IMR-90 (cell line): ENCODE measurements around the gene NUDT19. TPM values are rescaled to one million over a fixed set of nuclear protein-coding genes. Genes with fewer than 3 reads are reported as not detected.

Source experiments
- ATAC-seq: fragments of 200-7000 bp; cut with Tn5 transposase; 2 replicates; pipeline ENCODE4 v1.9.1; 2020; ENCODE audit warnings: low read depth, mild to moderate bottlenecking, moderate library complexity
- BruUV-seq: library from RNA; stranded (reverse); fragments of 400-500 nt; replicated peaks from 2 replicates; lab custom pipeline; 2021; lab: Mats Ljungman, UMichigan
- CTCF ChIA-PET: fragments of 300-600 bp; formaldehyde crosslinking; extraction: SDS; loops from one replicate; lab custom pipeline; 2021; ENCODE audit warnings: antibody characterized with exemption; lab: Yijun Ruan, JAX
- POLR2A ChIA-PET: fragments of 300-600 bp; sonication (Branson Sonifier 250); formaldehyde crosslinking; loops from one replicate; lab custom pipeline; 2022; ENCODE audit warnings: antibody characterized with exemption; ENCODE audit not compliant: unreplicated experiment; lab: Charles Lee
- DNase-seq: peaks from one replicate; pipeline ENCODE4 v3.0.0; 2013
- H2AFZ ChIP-seq: replicated peaks from 2 replicates; pipeline ENCODE3; 2013; ENCODE audit warnings: low read length, mild to moderate bottlenecking; ENCODE audit not compliant: poor library complexity
- H2AK5ac ChIP-seq: 2 replicates; pipeline ENCODE4 v1.6.1; 2013; ENCODE audit warnings: low read depth, low read length, inconsistent platforms
- H2AK9ac ChIP-seq: replicated peaks from 2 replicates; pipeline ENCODE3; 2013; ENCODE audit warnings: mild to moderate bottlenecking, low read depth, low read length, moderate library complexity; ENCODE audit not compliant: poor library complexity
- H2BK120ac ChIP-seq: 2 replicates; pipeline ENCODE4 v1.6.1; 2013; ENCODE audit warnings: low read depth, low read length, inconsistent platforms
- H2BK15ac ChIP-seq: 3 replicates; pipeline ENCODE4 v1.6.1; 2013; ENCODE audit warnings: low read depth, low read length, inconsistent platforms
- H2BK20ac ChIP-seq: 2 replicates; pipeline ENCODE4 v1.6.1; 2013; ENCODE audit warnings: low read depth, mild to moderate bottlenecking, inconsistent platforms, low read length, moderate library complexity
- H2BK5ac ChIP-seq: 2 replicates; pipeline ENCODE4 v1.6.1; 2013; ENCODE audit warnings: mild to moderate bottlenecking, low read depth, low read length, inconsistent platforms; ENCODE audit not compliant: poor library complexity, severe bottlenecking
- H3K14ac ChIP-seq: replicated peaks from 2 replicates; pipeline ENCODE4 v1.6.1; 2013; ENCODE audit warnings: low read depth, low read length, inconsistent platforms
- H3K18ac ChIP-seq: 2 replicates; pipeline ENCODE4 v1.6.1; 2013; ENCODE audit warnings: low read depth, low read length, control low read depth
- H3K23ac ChIP-seq: 2 replicates; pipeline ENCODE4 v1.6.1; 2013; ENCODE audit warnings: low read depth, low read length, inconsistent platforms
- H3K27ac ChIP-seq: 2 replicates; pipeline ENCODE4 v1.5.1; 2013; ENCODE audit warnings: mild to moderate bottlenecking, control low read depth, low read length; ENCODE audit not compliant: insufficient read depth
- H3K27me3 ChIP-seq: 2 replicates; pipeline ENCODE4 v1.6.1; 2013; ENCODE audit warnings: low read length; ENCODE audit not compliant: control insufficient read depth, insufficient read depth
- H3K36me3 ChIP-seq: 2 replicates; pipeline ENCODE4 v1.6.1; 2013; ENCODE audit warnings: low read length, mixed read lengths; ENCODE audit not compliant: control insufficient read depth, insufficient read depth
- H3K4ac ChIP-seq: 2 replicates; pipeline ENCODE4 v1.6.1; 2013; ENCODE audit warnings: low read depth, low read length, inconsistent platforms
- H3K4me1 ChIP-seq: 2 replicates; pipeline ENCODE4 v1.6.1; 2013; ENCODE audit warnings: low read length, mixed read lengths; ENCODE audit not compliant: control insufficient read depth, insufficient read depth
- H3K4me2 ChIP-seq: 2 replicates; pipeline ENCODE4 v1.6.1; 2013; ENCODE audit warnings: low read depth, mild to moderate bottlenecking, control low read depth, low read length, moderate library complexity
- H3K4me3 ChIP-seq: 2 replicates; pipeline ENCODE4 v1.5.1; 2013; ENCODE audit warnings: low read depth, mild to moderate bottlenecking, control low read depth, low read length, moderate library complexity; ENCODE audit not compliant: insufficient read depth
- H3K56ac ChIP-seq: 2 replicates; pipeline ENCODE4 v1.6.1; 2013; ENCODE audit warnings: low read length, inconsistent platforms; ENCODE audit not compliant: insufficient read depth; ENCODE audit errors: extremely low read depth
- H3K79me1 ChIP-seq, 2 experiments: 2 replicates each; pipeline ENCODE4 v1.6.1; 2013; ENCODE audit warnings: low read length in 2 of 2, inconsistent platforms in 1 of 2, low read depth in 1 of 2
- H3K9ac ChIP-seq: 2 replicates; pipeline ENCODE4 v1.6.1; 2013; ENCODE audit warnings: low read depth, low read length, control low read depth
- H3K9me1 ChIP-seq: 2 replicates; pipeline ENCODE4 v1.6.1; 2013; ENCODE audit warnings: low read length, inconsistent platforms; ENCODE audit not compliant: insufficient read depth
- H3K9me3 ChIP-seq: 2 replicates; pipeline ENCODE4 v1.6.1; 2013; ENCODE audit warnings: low read length; ENCODE audit not compliant: control insufficient read depth, insufficient read depth
- H4K20me1 ChIP-seq: 2 replicates; pipeline ENCODE4 v1.6.1; 2013; ENCODE audit warnings: low read length, inconsistent platforms; ENCODE audit not compliant: insufficient read depth
- H4K5ac ChIP-seq: 2 replicates; pipeline ENCODE4 v1.6.1; 2013; ENCODE audit warnings: mild to moderate bottlenecking, low read depth, low read length, control low read depth
- H4K8ac ChIP-seq, 2 experiments: 2 replicates each; pipeline ENCODE4 v1.6.1; 2013; ENCODE audit warnings: low read depth in 2 of 2, low read length in 2 of 2, control low read depth in 1 of 2, inconsistent platforms in 1 of 2
- H4K91ac ChIP-seq: 2 replicates; pipeline ENCODE4 v1.6.1; 2013; ENCODE audit warnings: low read depth, low read length, inconsistent platforms; ENCODE audit not compliant: insufficient read depth
- BHLHE40 ChIP-seq: fragments of 150-350 bp; IDR thresholded peaks from 2 replicates; pipeline ENCODE4 v1.6.1; 2016; ENCODE audit warnings: mild to moderate bottlenecking, low read depth, low read length
- CEBPB ChIP-seq: IDR thresholded peaks from 2 replicates; pipeline ENCODE4 v1.6.1; 2012; ENCODE audit warnings: low read depth, low read length, improper control_type of control experiment
- CHD1 ChIP-seq: IDR thresholded peaks from 2 replicates; pipeline ENCODE4 v1.6.1; 2012; ENCODE audit warnings: low read depth, low read length, improper control_type of control experiment
- FOS ChIP-seq: fragments of 150-350 bp; IDR thresholded peaks from 2 replicates; pipeline ENCODE4 v1.6.1; 2016; ENCODE audit warnings: low read depth, low read length
- MAFK ChIP-seq: IDR thresholded peaks from 2 replicates; pipeline ENCODE4 v1.6.1; 2012; ENCODE audit warnings: low read depth, low read length, improper control_type of control experiment
- MAZ ChIP-seq: IDR thresholded peaks from 2 replicates; pipeline ENCODE4 v1.6.1; 2012; ENCODE audit warnings: low read depth, mild to moderate bottlenecking, low read length, improper control_type of control experiment, moderate library complexity, borderline replicate concordance
- MXI1 ChIP-seq: IDR thresholded peaks from 2 replicates; pipeline ENCODE4 v1.6.1; 2012; ENCODE audit warnings: low read depth, mild to moderate bottlenecking, low read length, moderate library complexity, borderline replicate concordance
- NFE2L2 ChIP-seq: fragments of 150-350 bp; IDR thresholded peaks from 2 replicates; pipeline ENCODE4 v1.6.1; 2016; ENCODE audit warnings: low read depth, mild to moderate bottlenecking, low read length
- POLR2A ChIP-seq: IDR thresholded peaks from 2 replicates; pipeline ENCODE4 v1.6.1; 2012; ENCODE audit warnings: mild to moderate bottlenecking, low read depth, low read length
- RAD21 ChIP-seq: IDR thresholded peaks from 2 replicates; pipeline ENCODE4 v1.6.1; 2012; ENCODE audit warnings: low read length, improper control_type of control experiment
- RCOR1 ChIP-seq: IDR thresholded peaks from 2 replicates; pipeline ENCODE4 v1.6.1; 2012; ENCODE audit warnings: mild to moderate bottlenecking, low read length, improper control_type of control experiment; ENCODE audit not compliant: insufficient replicate concordance
- RFX5 ChIP-seq: IDR thresholded peaks from 2 replicates; pipeline ENCODE4 v1.8.0; 2012; ENCODE audit warnings: low read depth, mild to moderate bottlenecking, low read length, moderate library complexity
- SMC3 ChIP-seq: fragments of 150-350 bp; IDR thresholded peaks from 2 replicates; pipeline ENCODE4 v1.6.1; 2016; ENCODE audit warnings: low read depth, mild to moderate bottlenecking, antibody characterized with exemption, low read length, moderate library complexity
- WGBS, 2 experiments: methylation state at CpG; one replicate each; pipeline versions ENCODE4 v1.1.5 to v1.1.7; 2013; ENCODE audit warnings: missing lambda C conversion rate in 2 of 2; ENCODE audit not compliant: insufficient read length in 1 of 2; ENCODE audit errors: extremely low coverage in 2 of 2; 5-methylcytosine and 5-hydroxymethylcytosine counted together
- dilution Hi-C: fragments of 300-500 bp; cut with HindIII; formaldehyde crosslinking; loops from one replicate; pipeline ENCODE4 v1.14.3; 2018; ENCODE audit warnings: low sequenced_read_pairs; ENCODE audit not compliant: unreplicated experiment
- in situ Hi-C: fragments of 300-500 bp; cut with MboI; formaldehyde crosslinking; loops from 3 replicates; pipeline ENCODE4 v1.14.3; 2019; ENCODE audit warnings: low sequenced_read_pairs, inconsistent platforms, mixed read lengths
- intact Hi-C: fragments of 100-400 bp; cut with micrococcal nuclease; formaldehyde crosslinking; loops from 2 replicates; pipeline ENCODE4 v1.10.0; 2022
- polyA plus RNA-seq, 3 experiments: library from polyadenylated mRNA; depleted of rRNA; stranded (reverse); fragments of >200 nt; gene quantifications; 2 replicates each; pipeline ENCODE4 v1.2.3, GENCODE V29; 2012; ENCODE audit warnings: low replicate concordance in 1 of 3
- total RNA-seq: library from RNA; depleted of rRNA; stranded (reverse); fragments of >200 nt; gene quantifications from 2 replicates; pipeline ENCODE4 v1.2.3, GENCODE V29; 2012
- TF ChIP-seq, protein P1 (sequence below): fragments of 150-350 bp; IDR thresholded peaks from 2 replicates; pipeline ENCODE4 v1.6.1; 2016; ENCODE audit warnings: low read depth, mild to moderate bottlenecking, low read length, moderate library complexity, borderline replicate concordance
- TF ChIP-seq, protein P2 (sequence below): conservative IDR thresholded peaks from 2 replicates; pipeline ENCODE4 v1.5.1; 2012; ENCODE audit warnings: mild to moderate bottlenecking, low read depth, low read length, improper control_type of control experiment
- TF ChIP-seq, protein P3 (sequence below): fragments of 150-350 bp; IDR thresholded peaks from 2 replicates; pipeline ENCODE4 v1.6.1; 2017; ENCODE audit warnings: mild to moderate bottlenecking, antibody characterized with exemption, low read length, low read depth

NUDT19 gene
- total and polyA plus RNA-seq, 2 of the 4 experiments (the other 2 are of a cell fraction), result 4.1 to 4.5 TPM

DNA sequence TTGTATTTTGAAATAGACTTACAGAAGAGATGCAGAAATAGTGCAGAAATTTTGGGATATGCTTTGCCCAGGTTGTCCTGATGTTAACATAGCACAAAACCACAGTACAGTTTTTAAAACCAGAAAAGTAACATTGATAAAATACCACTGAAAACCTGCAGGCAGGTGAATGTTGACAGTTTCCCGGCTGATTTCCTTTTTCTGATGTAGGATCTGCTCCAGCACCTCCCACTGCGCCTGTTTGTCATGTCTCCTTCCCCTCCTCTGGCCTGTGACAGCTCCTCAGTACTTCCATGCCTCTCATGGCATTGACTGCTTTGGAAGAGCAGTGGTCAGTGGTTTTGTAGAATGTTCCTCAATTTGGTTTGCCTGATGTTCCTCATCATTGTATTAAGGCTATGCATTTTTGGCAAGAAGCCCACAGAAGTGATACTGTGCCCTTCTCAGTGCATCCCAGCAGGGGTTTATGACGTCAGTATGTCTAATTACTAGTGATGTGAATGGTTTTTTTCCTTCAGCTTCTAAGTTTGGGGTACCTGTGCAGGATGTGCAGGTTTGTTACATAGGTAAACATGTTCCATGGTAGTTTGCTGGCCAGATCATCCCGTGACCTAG lies 58.9 kb downstream of the NUDT19 start:
- no peak overlapping the region for H2AK9ac ChIP-seq
- H2BK120ac ChIP-seq, result no peak overlapping the region
- ATAC-seq (no peak), DNase-seq (no peak)
- H3K27me3 ChIP-seq, result peaks cover 8% of the 10 kb centered on the region
- H3K14ac ChIP-seq, result no peak overlapping the region
- no peaks in the 10 kb centered on the region for H3K9me1 ChIP-seq
- H3K36me3 ChIP-seq, result no peaks in the 10 kb centered on the region
- in situ Hi-C loops, result no loop called here
- H2BK20ac ChIP-seq, result no peak overlapping the region
- H3K9me3 ChIP-seq, result no peaks in the 10 kb centered on the region
- no peaks in the 10 kb centered on the region for H4K20me1 ChIP-seq
- no peak overlapping the region for H3K23ac ChIP-seq
- no peak overlapping the region for H3K18ac ChIP-seq
- H2AFZ ChIP-seq, result no peak overlapping the region
- no peaks in the 10 kb centered on the region for H3K4me1 ChIP-seq
- no peak overlapping the region for H3K56ac ChIP-seq
- H3K27ac ChIP-seq, result no peak overlapping the region
- BruUV-seq, result no TSS peak
- no peak for TF ChIP-seq BHLHE40
- no peak for TF ChIP-seq POLR2A
- no peak for TF ChIP-seq RCOR1
- TF ChIP-seq CEBPB, result no peak
- TF ChIP-seq MAZ, result no peak
- TF ChIP-seq MAFK, result no peak
- TF ChIP-seq, protein P1, sequence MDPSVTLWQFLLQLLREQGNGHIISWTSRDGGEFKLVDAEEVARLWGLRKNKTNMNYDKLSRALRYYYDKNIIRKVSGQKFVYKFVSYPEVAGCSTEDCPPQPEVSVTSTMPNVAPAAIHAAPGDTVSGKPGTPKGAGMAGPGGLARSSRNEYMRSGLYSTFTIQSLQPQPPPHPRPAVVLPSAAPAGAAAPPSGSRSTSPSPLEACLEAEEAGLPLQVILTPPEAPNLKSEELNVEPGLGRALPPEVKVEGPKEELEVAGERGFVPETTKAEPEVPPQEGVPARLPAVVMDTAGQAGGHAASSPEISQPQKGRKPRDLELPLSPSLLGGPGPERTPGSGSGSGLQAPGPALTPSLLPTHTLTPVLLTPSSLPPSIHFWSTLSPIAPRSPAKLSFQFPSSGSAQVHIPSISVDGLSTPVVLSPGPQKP, result no peak
- no peak for TF ChIP-seq FOS
- no peak for TF ChIP-seq RAD21
- TF ChIP-seq, protein P2, sequence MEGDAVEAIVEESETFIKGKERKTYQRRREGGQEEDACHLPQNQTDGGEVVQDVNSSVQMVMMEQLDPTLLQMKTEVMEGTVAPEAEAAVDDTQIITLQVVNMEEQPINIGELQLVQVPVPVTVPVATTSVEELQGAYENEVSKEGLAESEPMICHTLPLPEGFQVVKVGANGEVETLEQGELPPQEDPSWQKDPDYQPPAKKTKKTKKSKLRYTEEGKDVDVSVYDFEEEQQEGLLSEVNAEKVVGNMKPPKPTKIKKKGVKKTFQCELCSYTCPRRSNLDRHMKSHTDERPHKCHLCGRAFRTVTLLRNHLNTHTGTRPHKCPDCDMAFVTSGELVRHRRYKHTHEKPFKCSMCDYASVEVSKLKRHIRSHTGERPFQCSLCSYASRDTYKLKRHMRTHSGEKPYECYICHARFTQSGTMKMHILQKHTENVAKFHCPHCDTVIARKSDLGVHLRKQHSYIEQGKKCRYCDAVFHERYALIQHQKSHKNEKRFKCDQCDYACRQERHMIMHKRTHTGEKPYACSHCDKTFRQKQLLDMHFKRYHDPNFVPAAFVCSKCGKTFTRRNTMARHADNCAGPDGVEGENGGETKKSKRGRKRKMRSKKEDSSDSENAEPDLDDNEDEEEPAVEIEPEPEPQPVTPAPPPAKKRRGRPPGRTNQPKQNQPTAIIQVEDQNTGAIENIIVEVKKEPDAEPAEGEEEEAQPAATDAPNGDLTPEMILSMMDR, result no peak
- no peak for TF ChIP-seq NFE2L2
- no peak for TF ChIP-seq RFX5
- no peak for TF ChIP-seq CHD1
- no peak for TF ChIP-seq SMC3
- TF ChIP-seq, protein P3, sequence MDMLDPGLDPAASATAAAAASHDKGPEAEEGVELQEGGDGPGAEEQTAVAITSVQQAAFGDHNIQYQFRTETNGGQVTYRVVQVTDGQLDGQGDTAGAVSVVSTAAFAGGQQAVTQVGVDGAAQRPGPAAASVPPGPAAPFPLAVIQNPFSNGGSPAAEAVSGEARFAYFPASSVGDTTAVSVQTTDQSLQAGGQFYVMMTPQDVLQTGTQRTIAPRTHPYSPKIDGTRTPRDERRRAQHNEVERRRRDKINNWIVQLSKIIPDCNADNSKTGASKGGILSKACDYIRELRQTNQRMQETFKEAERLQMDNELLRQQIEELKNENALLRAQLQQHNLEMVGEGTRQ, result no peak
- TF ChIP-seq MXI1, result no peak
- no peak overlapping the region for H4K5ac ChIP-seq
- H4K8ac ChIP-seq, result no peak overlapping the region
- WGBS, 2 experiments, result 71% methylated on average over 2 of the region's 4 CpGs; no CpG with 5 or more reads in 1 of the 2 experiments
- H3K4ac ChIP-seq, result no peak overlapping the region
- intact Hi-C loops, result no loop called here
- no peak overlapping the region for H3K4me3 ChIP-seq
- ChIA-PET CTCF (no interaction called here), POLR2A (no interaction called here)
- dilution Hi-C loops, result no loop called here
- H4K91ac ChIP-seq, result no peak overlapping the region
- H2BK15ac ChIP-seq, result no peak overlapping the region
- H3K79me1 ChIP-seq, result no peaks in the 10 kb centered on the region
- H2AK5ac ChIP-seq, result no peak overlapping the region
- H3K9ac ChIP-seq, result no peak overlapping the region
- H2BK5ac ChIP-seq, result no peak overlapping the region
- no peak overlapping the region for H3K4me2 ChIP-seq
